ENCODE data around the gene FZD4.
"Not testable (repeated sequence)": the region's sequence is repeated elsewhere in the genome, so short reads cannot be mapped to it uniquely, and the experiment has no call there.

Gene FZD4

DNA sequence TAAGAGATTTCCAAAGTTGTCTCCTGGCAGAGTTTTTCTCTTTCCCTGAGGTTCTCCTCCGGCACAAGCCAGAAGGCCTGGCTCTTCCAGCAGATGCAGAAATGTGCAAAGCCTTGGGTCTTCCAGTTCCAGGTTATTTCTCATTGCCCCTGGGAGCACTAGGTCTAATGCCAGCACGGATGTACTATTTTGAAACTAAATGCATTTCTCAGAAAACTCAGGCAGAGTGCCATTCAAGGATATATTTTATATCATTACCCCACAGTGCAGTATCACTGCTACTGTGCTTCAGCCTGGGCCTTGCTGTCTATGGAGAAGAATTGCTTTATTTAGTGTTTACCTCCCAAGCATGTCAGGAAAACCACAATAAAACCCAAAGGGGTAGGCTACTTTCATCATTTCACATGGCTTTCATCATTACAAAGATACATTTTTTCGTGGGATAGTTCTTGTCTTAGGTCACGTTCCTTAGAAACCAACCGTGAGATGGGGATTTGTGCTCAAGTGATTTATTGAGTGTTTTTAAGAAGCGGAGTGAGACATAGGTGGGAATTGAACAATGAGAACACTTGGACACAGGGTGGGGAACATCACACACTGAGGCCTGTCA, 22.4 kb upstream of the FZD4 start:
- no peak for DNase-seq (ENCODE audit: low read depth in 2 of 2)

DNA sequence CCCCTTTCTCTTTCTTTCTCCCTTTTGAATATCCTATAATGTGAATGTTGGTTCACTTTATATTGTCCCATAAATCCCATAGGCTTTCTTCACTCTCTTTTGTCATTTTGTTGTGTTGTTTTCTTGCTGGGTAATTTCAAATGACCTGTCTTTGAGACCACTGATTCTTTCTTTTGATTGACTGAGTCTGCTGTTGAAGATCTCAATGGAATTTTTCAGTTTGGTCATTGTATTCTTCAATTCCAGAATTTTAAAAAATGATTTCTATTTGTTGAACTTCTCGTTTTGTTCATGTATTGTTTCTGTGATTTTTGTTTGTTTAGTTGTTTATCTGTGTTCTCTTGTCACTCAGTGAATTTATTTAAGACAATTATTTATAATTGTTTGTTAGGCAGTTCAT, 17.5 kb upstream of the FZD4 start:
- DNase-seq (ENCODE audit: low read depth in 2 of 2) = no peak

DNA sequence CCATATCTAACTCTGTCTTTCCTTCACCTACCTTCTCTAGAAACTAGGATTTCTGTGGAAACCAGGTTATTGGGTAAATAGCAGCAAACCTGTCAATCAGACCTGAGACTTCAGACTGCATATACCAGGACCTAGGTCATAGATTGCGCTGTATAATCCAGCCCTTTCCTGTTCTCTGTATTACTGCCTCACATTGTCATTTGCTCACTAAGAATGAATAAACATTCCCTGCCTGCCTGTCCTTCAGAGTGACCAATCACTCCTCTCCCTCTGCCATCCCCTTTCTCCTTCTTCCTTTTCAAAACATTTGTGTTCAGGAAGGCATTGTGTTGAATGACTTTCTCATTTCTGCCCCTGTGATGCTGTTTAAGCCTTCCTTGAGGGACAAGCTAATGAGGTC, 14.1 kb upstream of the FZD4 start:
- no peak for DNase-seq (ENCODE audit: low read depth in 2 of 2)

DNA sequence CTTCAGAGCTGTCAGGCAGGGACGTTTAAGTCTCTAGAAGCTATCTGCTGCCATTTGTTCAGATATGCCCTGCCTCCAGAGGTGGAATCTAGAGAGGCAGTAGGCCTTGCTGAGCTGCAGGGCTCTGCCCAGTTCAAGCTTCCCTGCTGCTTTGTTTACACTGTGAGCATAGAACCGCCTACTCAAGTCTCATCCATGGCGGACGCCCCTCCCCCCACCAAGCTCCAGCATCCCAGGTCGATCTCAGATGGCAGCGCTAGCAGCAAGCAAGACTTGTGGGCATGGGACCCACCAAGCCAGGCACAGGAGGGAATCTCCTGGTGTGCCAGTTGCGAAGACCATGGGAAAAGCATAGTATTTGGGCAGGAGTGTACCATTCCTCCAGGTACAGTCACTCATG, 12.4 kb upstream of the FZD4 start:
- DNase-seq (ENCODE audit: low read depth in 2 of 2) = not testable (repeated sequence)

DNA sequence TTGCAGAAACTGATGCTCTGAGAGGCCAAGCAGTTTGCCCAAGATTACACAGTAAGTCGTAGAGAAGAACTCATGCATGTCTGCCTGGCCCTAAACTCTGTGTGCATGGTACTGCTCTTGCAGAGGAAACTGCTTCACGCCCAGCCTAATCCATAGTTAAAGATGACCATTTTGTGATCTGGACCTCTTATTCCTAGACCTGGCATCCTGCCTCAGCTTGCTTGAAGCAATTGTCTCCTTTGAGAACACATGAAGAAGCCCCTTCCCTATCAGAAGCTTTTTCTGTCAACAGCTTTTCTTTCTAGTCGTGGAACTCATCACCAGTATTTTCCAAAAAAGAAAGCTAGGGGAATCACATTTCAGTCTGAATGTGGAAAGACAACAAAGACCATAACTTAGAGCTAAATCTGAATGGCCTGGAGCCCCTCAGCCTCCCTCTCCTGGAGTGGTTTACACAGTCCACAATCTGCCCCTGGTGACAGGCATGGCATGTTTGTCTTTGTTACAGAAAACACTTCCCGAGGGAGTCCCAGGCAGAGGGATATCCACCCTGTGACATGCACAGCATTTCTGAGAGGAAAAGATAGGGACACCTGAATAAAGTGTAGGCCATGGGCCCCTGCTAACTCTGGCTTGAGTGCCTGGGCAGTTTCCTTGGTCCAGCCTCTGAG, 2.9 kb upstream of the FZD4 start:
- no peak for DNase-seq (ENCODE audit: low read depth in 2 of 2)

DNA sequence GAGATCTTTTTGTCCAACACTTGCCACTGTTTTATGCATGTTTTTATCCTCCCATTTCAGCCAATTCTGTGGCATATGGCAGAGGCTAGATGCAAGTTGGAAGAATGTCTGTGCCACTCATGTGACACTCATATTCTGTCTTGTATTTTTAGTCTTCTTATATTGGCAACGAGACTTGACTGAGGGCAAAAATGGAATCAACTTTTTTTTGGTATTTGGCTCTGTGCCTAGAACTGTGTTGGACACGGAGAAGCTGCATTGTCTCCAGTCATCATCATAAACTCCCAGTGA, 1.7 kb upstream of the FZD4 start:
- no peak for DNase-seq (ENCODE audit: low read depth in 2 of 2)

DNA sequence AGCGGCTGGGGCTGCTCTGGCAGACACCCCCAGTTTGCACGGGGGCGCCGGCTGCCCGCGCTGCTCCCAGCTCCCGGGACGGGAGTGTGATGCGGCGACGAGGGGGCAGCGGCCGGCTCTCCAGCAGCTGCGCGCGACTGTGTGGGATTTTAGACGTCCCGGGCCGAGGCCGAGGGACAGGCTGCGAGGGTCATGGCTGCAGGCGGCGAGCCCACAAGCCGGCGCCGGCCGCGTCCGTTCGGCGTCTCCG, 159 bp downstream of the FZD4 start:
- no peak for DNase-seq (ENCODE audit: low read depth in 2 of 2)

DNA sequence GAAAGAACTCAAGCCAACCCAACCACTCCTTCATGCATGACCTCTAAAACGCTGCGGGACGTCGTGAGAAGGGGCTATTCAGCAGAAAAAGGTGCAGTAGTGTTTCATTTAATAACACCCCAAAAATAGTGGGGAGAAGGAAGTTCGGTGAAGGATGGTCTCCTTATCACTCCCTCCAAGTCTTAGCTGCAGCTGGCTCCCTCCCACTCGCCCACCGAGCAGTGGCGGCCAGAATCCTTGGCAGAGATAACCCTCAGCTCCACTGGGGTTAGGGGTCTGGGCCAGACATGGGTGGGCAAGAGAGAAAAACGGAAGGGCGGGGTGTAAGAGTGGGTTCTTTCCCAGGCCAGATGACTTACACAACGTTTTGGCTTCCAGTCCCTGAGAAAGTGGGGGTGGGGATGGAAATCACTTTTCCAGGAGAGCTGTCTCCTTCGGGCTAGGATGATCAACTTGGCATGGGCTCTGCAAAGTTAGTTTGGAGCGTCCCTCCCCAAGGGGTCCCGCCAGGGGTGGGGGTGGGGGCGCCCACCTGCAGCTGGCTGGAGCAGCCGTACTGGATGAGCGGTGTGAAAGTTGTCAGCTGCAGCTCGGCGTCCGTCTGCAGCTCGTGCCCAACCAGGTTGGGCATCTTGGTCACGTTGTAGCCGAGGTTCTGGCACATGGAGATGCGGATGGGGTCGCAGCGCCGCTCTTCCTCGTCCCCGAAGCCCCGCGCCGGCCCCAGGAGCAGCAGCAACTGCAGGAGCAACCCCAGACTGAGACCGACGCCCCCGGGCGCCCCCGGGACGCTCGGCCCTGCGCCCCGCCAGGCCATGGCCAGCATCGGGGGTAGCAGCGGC, 705 bp downstream of the FZD4 start:
- no peak for DNase-seq (ENCODE audit: low read depth in 2 of 2)

DNA sequence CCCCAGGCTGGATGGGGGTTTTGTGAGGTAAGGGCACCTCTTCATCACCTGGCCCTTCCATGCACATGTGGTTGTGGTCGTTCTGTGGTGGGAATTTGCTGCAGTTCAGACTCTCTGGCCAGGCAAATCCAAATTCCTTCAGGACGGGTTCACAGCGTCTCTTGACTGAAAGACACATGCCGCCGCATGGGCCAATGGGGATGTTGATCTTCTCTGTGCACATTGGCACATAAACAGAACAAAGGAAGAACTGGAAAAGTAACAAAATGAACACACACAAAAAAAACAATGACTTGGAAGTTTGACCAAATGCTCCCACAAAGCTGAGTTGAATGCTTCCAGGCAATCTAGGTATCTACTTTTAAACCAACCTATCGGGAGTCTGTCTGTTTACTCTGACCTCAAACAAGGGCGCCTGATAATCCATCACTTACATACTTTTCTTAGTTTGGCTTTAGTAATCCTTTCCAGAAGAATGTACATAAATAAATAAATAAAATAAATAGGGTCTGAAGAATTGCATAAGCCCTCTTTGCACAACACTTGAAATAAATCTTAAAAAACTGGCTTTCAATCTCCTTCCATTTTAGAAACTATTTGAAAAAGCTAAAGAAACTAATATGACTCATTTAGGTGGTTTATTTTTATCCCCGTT, 2.8 kb downstream of the FZD4 start:
- no peak for DNase-seq (ENCODE audit: low read depth in 2 of 2)

DNA sequence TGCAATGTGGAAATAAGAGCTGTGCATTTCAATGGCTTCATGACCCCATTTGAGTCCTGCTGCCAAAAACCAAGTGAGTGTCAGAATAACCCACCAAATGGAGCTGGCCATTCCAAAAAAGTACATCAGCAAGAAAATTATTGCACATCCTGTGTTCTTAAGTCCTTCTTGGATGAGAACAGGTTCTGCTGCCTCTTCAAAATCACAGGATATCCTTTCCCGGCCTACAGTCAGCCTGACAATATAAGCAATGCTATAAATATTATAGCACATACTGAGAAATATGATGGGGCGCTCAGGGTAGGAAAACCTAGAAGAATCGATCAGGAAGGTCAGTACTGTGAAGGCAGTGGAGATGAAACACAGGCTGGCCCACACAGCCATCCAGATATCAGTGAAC, 3.5 kb downstream of the FZD4 start:
- no peak for DNase-seq (ENCODE audit: low read depth in 2 of 2)

DNA sequence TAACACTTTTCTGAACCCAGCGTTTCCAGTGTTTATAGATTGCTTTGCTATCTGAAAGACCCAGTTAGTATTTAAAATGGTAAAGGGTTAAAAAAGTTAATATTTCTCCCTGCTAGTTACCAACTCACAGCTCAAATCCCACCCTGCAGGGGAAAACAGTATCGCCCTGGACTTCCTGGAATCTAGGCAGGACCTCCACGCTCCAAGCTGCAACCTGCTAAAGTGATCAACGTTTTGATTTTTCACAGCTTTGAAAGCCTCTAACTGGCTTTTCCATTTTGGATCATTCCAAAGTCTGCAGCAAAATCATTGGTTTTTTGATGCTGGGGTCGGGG, 4.6 kb downstream of the FZD4 start:
- DNase-seq (ENCODE audit: low read depth in 2 of 2) = no peak

DNA sequence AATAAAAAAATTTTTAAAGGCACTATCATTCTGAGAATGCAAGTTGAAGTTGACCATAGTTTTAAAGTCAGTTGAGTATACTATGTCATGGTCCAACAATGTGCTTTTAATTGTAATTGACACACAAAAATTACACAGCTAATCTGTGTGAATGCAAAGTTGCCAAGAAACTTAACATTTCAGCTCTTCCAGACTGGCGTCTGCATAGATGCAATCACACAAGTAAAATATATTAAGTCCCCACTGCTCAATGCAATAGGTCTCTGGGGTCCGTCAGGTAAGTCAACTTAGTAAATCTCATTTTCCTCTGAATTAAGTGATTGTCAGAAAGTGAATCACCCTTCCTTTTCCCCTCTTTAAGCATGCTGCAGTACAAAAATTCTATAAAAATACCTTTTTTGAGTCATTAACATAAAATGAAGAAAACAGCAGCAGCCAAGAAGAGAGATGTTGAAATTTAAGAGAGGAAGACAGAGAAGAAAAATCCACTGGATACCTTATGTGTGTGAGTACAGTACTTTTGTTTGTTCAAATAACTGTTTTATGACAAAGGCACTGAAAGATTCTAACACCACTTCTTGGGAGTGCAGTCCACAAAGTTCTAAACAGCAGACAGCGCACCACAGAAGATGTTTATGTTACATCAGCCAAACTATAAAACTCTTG, 5.1 kb downstream of the FZD4 start:
- no peak for DNase-seq (ENCODE audit: low read depth in 2 of 2)

DNA sequence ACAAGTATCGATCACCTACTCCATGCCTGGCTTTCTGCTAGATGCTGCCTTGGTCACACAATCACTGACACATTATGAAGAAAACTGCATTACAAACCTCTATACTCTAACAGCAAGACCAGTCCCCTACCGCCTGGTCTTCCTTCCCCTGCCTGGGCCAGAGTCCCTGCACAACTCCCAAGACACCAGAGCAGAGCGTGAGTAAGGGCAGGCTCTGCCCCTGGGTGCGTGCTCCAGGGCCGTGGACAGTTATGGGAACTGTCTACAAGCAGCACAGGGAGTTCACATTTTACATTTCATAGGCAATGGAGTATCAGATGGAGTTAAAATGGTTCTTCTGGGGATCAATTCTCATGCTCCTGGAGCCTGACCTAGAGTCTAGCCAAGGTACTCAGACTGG, 6.5 kb downstream of the FZD4 start:
- no peak for DNase-seq (ENCODE audit: low read depth in 2 of 2)

DNA sequence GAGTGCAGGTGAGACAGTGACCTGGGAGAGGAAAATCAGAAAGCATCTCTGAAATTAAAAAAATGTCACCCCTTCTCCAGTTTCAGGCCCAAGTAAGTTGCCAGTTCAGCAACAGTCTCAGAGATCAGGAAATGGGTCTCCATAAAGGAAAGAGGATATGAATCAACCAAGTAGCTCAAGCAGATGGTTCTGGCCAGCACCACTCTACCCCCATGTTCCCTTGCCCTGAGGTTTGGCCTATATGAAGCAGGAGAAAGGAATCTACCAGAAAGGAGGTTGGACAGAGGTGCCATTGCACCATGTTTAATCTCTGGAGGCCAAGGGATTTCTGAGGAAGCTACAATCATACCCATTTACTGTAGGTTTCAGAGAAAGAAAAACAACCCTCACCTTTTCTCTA, 7.7 kb downstream of the FZD4 start:
- DNase-seq (ENCODE audit: low read depth in 2 of 2) = no peak

DNA sequence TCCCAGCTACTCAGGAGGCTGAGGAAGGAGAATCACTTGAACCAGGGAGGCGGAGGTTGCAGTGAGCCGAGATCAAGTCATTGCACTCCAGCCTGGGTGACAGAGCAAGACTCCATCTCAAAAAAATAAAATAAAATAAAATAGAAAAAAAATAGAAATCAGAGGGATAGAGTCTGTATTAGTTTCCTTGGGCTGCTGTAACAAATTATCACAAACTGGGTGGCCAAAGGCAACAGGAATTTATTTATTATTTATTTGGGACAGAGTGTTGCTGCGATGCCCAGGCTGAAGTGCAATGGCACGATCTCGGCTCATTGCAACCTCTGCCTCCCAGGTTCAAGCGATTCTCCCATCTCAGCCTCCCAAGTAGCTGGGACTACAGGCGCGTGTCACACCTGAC, 11.7 kb downstream of the FZD4 start:
- DNase-seq (ENCODE audit: low read depth in 2 of 2) = not testable (repeated sequence)

DNA sequence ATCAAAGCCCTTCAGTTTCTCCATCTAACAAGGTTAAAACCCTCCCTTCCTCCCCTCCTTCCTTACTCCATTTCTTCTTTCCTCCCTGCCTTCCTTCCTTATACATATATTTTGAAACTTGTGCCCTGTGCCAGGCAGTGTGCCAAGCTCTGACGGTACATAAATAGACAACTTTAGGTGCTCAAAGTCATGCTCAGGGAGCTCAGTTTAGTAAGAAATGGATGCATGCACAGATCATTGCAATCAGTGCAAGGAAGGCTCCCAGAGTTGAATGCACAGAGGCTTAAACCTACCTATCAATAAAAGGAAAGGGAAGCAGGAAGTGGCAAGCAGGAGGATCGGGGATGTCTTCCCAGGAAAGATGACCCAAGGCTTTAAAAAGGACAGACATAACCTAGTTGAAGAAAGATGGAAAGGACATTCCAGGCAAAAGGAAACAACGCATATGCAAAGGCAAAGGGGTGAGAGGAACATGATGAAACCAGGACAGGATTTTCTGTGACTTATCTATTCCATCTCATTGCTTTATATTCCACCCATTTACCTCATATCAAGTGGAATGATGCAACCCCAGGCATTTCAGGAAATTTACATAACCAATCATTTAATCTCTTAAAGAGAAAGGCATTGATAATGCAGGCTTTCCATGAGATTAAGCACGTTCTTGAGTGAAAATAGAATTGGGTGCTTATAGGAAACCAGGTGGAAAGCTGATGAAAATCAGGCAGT, 13.2 kb downstream of the FZD4 start:
- DNase-seq (ENCODE audit: low read depth in 2 of 2) = no peak

DNA sequence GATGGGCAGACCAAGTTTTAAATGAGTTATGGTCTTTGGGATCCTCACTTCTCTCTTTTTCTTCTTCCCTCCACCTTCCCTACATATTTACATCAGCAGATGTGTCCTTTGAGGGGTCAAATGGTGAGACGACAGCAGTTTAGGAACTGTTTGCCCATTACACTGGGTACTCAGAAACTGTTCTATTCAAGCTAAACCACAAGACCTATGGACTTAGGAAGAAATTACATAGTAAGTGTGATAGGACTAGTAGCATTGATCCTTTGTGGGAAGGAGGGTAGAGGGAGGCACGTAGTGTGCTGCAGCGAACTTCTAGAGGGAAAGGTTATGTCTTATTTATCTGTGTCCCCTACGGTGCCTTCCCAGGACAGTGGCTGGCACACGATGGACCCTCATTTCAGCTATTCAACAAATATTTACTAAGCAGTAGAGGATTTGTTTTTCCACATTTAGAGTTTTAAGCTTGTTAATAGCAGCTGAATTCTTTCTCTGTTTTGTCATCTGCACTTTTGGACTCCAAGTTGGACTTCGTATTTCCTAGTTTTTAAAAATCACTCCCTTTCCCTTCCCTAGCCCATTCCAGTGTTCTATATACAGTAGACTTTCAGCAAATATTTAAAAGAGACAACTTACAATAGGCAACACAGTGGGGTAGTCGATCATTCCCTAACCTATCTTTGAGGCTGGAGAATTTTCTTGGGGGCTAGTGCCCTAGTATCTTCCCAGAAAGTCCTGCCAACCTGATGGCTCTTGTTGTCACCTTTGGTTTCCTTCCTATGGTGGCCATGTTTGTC, 13.9 kb downstream of the FZD4 start:
- no peak for DNase-seq (ENCODE audit: low read depth in 2 of 2)

DNA sequence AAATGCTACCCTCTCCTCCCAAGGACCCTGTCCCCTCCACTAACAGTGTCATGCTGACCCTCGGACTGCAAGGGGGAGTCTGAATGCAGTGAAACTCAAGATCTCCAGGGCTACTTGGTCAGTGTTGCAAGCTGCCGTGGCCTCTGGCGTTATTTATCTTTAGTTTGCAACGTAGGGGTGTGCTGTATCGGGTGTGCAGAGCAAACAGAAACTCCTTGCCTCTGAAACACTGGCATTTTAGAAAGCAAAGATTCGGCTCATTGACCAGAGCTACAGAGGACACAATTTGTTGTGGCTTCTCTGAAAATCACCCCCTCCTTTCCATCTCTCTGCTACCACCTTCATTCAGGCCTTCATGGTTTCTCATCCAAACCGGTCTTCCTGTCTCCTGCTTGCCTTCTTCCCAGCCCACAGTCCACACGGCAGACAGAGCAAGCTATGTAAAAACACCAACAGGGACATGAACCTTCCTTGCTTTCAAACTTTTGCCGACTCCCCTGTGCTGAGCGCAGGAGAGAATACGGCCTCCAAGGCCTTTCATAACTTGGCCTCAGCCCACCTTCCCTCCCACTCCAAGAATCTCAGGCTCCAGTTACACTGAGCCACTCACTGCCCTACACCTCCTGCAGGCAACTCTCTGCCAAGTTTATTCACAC, 14.9 kb downstream of the FZD4 start:
- no peak for DNase-seq (ENCODE audit: low read depth in 2 of 2)

DNA sequence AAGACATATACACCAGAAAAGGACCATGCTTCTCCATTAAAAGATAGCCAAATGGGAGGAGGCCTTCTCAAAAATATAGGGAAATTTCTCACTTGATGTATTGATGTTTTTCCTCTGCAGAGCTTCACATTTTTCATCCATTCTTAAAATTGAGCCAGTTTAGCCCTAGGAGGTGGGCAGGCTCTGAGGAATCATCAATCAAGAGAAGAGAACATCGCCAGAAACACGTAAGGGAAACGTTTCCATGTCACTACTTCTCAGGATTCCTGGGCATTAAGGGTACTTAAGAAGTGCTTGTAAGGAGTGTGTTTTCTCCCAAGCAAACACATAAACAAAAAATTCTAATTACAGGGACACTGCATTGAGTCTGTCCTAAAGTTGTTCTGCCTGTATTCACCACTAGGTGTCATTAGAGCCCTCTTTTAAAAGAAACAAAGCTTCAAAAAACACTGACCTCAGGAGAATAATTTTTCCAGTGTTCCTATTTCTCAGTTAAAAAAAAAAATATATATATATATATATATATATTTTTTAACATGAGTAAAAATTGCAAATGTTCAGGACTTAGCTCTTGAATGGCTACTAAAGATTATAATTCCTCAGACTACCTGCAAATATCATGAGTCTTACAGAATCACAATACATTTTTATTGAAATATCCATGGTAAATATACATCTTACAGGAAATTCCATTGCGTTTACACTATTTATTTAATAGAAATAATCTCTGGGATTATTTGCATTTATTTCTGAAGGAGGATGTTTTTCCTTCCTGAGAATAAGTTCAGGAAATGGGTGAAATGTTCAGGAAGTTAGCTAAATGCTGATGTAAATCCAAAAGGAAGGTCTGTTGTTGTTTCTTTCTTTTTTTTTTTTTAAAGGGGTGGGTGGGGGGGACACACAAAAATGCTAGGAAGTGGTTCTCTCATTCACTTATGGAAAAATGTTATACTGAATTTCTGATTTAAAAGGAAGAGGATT, 16.0 kb downstream of the FZD4 start:
- DNase-seq (ENCODE audit: low read depth in 2 of 2) = no peak
